ENCODE results near the gene UNC13D.

Gene UNC13D

GRCh38 chr17:75791254-75791653, 53.0 kb downstream of the UNC13D start:
- no peak for DNase-seq

DNA sequence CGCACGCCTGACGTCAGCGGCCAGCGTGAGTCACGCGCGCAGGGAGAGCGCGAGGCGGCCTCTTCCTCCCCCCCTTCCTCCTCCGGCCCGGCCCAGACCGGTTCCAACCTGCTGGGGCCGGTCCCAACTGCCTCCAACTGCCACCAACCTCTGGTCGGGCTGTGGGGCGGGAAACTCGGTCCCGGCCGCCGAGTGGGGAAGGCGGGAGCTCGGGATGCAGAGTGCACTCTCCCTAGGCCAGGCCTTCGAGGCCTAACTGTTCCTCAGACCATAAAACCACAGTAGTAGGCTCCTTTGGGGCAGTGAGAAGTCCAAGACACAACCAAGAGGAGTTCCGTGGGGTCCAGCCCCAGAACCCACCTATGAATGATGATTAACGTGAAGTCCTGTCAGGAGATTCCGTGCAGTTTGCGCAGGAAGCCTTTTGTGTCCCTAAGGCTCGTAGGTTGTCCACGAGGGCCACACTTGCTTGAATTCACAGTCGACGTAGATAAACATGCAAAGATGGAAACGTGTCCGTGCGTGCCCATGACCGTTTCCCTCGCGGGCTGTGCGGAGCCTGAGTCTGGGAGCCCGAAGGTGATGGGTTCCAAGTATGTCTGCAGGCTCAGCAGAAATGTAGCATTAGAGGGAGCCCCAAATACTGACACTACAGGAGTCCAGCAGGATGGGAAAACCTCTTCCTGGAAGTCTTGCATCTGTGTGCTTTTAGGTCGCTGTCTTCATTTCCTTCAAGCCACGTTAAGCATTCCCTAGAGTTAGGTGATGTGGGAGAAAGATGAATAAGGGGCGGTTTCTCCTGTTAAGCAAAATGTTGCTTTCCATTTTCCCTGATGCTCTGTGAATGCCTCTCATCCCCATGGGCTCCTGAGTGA, 59.0 kb downstream of the UNC13D start:
- DNase-seq: peak; percentile 89 to 93

- peak; percentile 99 to 100 for DNase-seq
These were observed 59.7 kb downstream of the UNC13D start, which contains the start of gene UNK for GRCh38 chr17:75784473-75785015. TSS of gene UNK (plus strand) at chr17:75784806. CDS start at chr17:75784881, 75 bp downstream.

DNA sequence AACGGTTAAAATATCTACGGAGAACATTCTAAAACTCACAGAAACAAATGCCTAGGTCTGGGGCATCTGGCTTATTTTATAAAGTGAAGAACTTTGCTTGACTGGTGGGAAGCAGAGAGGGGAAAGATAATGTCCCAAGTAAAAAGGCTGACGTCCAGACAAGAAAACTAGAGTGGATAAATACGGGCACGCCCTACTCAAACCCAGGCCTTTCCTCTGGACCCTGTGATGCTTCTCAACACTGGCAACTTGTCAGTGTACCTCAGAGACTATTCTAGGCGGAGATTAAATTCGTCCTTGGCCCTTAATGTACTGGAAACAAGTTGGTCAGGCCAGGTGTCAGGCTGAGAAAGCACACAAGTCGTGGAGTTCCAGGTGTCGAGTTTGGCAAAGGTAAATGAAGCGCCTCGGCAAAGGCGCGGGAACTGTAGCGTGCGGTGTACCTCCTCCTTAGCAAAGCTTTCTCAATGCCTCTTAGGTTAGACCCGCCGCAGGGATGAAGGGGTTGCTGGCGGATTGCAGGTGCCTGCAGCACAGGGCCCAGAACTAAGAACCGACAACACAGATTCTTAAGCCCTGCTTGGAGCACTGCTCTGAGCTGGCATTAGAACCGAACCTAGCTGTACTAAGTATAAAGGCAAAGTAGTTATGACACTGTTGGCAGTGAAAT, 60.3 kb downstream of the UNC13D start:
- peak in 1 of 2 experiments; percentile 68 for DNase-seq

GRCh38 chr17:75783069-75783783, 61.0 kb downstream of the UNC13D start:
- DNase-seq: peak; percentile 39 to 60

DNA sequence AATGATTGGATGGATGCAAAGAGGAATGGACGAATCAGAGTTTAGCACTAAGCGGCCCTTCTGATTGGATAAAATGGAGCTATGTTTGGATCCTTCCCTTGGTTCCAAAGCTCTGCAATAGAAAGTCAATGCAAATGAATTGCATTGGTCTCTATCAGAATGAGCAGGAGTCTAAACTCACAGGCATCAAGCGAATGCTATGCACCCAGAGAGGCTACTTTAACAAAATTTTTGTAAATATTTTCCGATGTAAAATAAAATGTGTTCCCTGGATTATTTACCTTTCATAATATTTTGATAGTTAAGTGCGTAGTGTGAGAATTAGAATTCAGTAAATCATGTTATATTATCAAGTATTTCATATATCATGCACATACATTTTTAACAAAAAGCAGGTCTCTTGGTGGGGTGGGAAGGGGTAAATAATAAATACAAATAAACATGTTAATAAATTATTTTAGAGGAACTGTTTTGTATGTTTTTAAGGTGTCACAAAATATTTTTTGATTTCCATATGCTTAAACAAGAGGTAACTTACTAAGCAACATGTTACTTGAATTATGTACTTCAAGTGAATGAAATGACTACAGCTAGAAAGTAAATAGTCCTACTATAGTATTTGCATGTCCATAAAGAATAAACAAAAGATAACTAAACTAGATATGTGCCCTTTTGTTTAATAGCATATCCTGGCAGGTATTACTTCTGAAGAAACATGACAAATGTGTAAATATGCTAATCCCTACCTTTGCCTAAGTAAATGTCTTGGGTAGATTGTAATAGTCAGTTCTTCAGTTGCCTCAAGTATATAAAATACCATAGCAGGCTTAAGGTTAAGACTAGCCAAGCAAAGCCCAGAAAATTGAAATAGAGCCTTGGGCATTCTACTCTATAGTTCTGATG, 64.0 kb downstream of the UNC13D start:
- DNase-seq: no peak

DNA sequence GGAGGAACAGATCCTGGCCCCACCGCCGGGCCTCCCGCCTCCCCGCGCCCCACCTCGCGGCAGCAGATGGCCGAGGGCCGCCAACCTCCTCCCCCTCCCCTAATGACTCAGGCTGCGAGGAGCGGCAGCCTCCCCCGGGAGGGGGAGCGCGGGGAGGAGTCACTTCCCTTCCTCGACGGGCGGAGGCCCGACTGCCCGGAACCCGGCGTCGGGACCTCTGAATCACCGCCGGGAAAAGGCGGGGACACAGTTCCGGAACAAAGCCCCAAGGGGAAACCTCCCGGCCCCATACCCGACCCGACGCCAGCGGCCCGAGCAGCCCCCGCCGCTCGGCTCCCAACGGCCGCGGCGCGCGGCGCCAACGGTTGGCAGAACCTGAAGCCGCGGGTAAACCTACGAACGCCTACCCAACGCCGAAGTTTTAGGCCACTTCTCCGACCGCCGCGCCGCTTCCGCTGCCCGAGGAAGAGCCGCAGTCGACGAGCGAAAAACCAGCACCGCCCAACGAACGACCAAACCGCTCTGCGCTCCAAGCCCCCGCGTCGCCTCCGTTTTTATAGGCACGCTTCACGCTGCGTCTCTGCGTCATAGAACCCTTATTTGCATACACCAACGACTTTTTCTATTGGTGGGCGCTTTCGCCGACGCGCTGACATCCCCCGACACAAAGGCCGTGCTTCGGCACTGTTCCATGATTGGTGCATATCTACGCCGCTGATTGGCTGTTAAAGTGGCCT, 64.8 kb downstream of the UNC13D start:
- DNase-seq: peak; percentile 100

DNA sequence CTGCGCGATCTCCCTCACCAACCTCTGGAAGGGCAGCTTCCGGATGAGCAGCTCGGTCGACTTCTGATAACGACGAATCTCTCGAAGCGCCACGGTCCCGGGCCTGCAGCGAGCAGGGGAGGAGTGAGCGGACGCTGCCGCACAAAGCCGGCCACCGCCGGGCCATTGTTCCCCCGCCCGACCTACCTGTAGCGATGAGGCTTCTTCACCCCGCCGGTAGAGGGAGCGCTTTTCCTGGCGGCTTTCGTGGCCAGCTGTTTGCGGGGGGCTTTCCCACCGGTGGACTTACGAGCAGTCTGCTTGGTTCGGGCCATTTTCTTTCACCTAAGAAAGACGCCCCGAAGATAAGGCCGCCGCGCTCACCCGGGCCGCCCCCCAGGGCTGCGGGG, 65.3 kb downstream of the UNC13D start:
- DNase-seq: peak; percentile 79 to 81

- peak; percentile 46 to 63 for DNase-seq
These were observed 65.9 kb downstream of the UNC13D start for GRCh38 chr17:75778066-75778860.

- no peak for DNase-seq
These were observed 66.8 kb downstream of the UNC13D start for GRCh38 chr17:75777296-75777922.
